Smooth muscle cell (in vitro differentiated cells): ENCODE results near the gene KIF3B. TPM values are rescaled to one million over a fixed set of nuclear protein-coding genes. Genes with fewer than 3 reads are reported as not detected.

ENCODE experiments used
- DNase-seq: peaks from one replicate; lab custom pipeline; 2025; ENCODE audit not compliant: unreplicated experiment; lab: John Stamatoyannopoulos, UW
- H2AFZ ChIP-seq: fragments of 200-600 bp; sonication (generic); 2 replicates; pipeline ENCODE4 v1.6.0; 2016; ENCODE audit warnings: antibody characterized with exemption, low read depth, mild to moderate bottlenecking
- H3F3A ChIP-seq: fragments of 200-600 bp; sonication (generic); 2 replicates; pipeline ENCODE4 v1.6.0; 2017; ENCODE audit warnings: antibody characterized with exemption, low read depth
- H3K27ac ChIP-seq: fragments of 200-600 bp; sonication (generic); 2 replicates; pipeline ENCODE4 v1.5.1; 2016; ENCODE audit warnings: low read depth, mild to moderate bottlenecking
- H3K27me3 ChIP-seq: fragments of 200-600 bp; sonication (generic); 2 replicates; pipeline ENCODE4 v1.6.1; 2016; ENCODE audit warnings: low read depth, mild to moderate bottlenecking
- H3K36me3 ChIP-seq: fragments of 200-600 bp; sonication (generic); 2 replicates; pipeline ENCODE4 v1.5.1; 2016; ENCODE audit warnings: low read depth
- H3K4me1 ChIP-seq: fragments of 200-600 bp; sonication (generic); 2 replicates; pipeline ENCODE4 v1.5.1; 2016; ENCODE audit warnings: low read depth
- H3K4me2 ChIP-seq: fragments of 200-600 bp; sonication (generic); 2 replicates; pipeline ENCODE4 v1.6.0; 2016; ENCODE audit warnings: mild to moderate bottlenecking
- H3K4me3 ChIP-seq: fragments of 200-600 bp; sonication (generic); 2 replicates; pipeline ENCODE4 v1.5.1; 2016; ENCODE audit warnings: mild to moderate bottlenecking
- H3K79me2 ChIP-seq: fragments of 200-600 bp; sonication (generic); 2 replicates; pipeline ENCODE4 v1.6.0; 2016; ENCODE audit warnings: low read depth, mild to moderate bottlenecking
- H3K9ac ChIP-seq: fragments of 200-600 bp; sonication (generic); 2 replicates; pipeline ENCODE4 v1.6.0; 2016; ENCODE audit warnings: low read depth
- H3K9me3 ChIP-seq: fragments of 200-600 bp; sonication (generic); replicated peaks from 2 replicates; pipeline ENCODE4 v1.5.1; 2016; ENCODE audit warnings: low read depth
- H4K20me1 ChIP-seq: fragments of 200-600 bp; sonication (generic); 2 replicates; pipeline ENCODE4 v1.6.0; 2016; ENCODE audit warnings: low read depth
- CTCF ChIP-seq: fragments of 200-600 bp; sonication (generic); IDR thresholded peaks from 2 replicates; pipeline ENCODE4 v1.5.1; 2017; ENCODE audit warnings: borderline replicate concordance, mild to moderate bottlenecking, antibody characterized with exemption; ENCODE audit not compliant: insufficient read depth, poor library complexity, severe bottlenecking
- WGBS: methylation state at CpG from one replicate; pipeline ENCODE4 v1.1.7; 2016; ENCODE audit warnings: low lambda C conversion rate; 5-methylcytosine and 5-hydroxymethylcytosine counted together
- polyA plus RNA-seq: library from polyadenylated mRNA; unstranded; fragments of >200 nt; fragmentation: Nextera tagmentation; extraction: Ambion mirVana; gene quantifications from 2 replicates; pipeline ENCODE4 v1.2.1, GENCODE V29; 2016
- total RNA-seq: library from RNA; depleted of rRNA; stranded (reverse); fragments of >200 nt; gene quantifications from 2 replicates; pipeline ENCODE4 v1.2.3, GENCODE V29; 2014

The KIF3B gene
- total and polyA plus RNA-seq, 2 experiments from 2014 or later, result 8.2 to 20.0 TPM

- Histone ChIP-seq H3K9me3 (no peaks in the 10 kb centered on the region), H3K36me3 (peaks cover 5% of the 10 kb centered on the region), H3K27me3 (no peaks in the 10 kb centered on the region), H3K4me3 (no peak overlapping the region), H3K9ac (no peak overlapping the region), H3K79me2 (no peaks in the 10 kb centered on the region), H2AFZ (no peak overlapping the region), H3K4me1 (no peaks in the 10 kb centered on the region), H3K4me2 (no peak overlapping the region), H4K20me1 (no peaks in the 10 kb centered on the region), H3F3A (no peaks in the 10 kb centered on the region), H3K27ac (peak overlapping the region; percentile 63)
- WGBS, result 96% methylated on average over 13 of the region's 13 CpGs
- DNase-seq, result no peak
- TF ChIP-seq CTCF, result no peak
Measured at GRCh38 chr20:32230707-32231106, 46.7 kb upstream of the KIF3B start.

GRCh38 chr20:32231245-32231644 is 46.2 kb upstream of the KIF3B start:
- no peaks in the 10 kb centered on the region for H3F3A ChIP-seq
- no peak for DNase-seq
- peaks cover 5% of the 10 kb centered on the region for H3K36me3 ChIP-seq
- H3K9ac ChIP-seq, result no peak overlapping the region
- H3K4me2 ChIP-seq, result no peak overlapping the region
- no peaks in the 10 kb centered on the region for H4K20me1 ChIP-seq
- no peak for TF ChIP-seq CTCF
- H3K4me3 ChIP-seq, result no peak overlapping the region
- no peaks in the 10 kb centered on the region for H3K9me3 ChIP-seq
- WGBS, result 87% methylated on average over 4 of the region's 4 CpGs
- no peaks in the 10 kb centered on the region for H3K4me1 ChIP-seq
- no peak overlapping the region for H2AFZ ChIP-seq
- H3K27me3 ChIP-seq, result no peaks in the 10 kb centered on the region
- peak overlapping the region; percentile 63 for H3K27ac ChIP-seq
- no peaks in the 10 kb centered on the region for H3K79me2 ChIP-seq

- DNase-seq, result no peak
Measured at GRCh38 chr20:32231847-32232246, 45.6 kb upstream of the KIF3B start.

More at GRCh38 chr20:32231847-32232246, 45.6 kb upstream of the KIF3B start:
- Histone ChIP-seq H4K20me1 (no peaks in the 10 kb centered on the region), H3K27ac (peak overlapping the region; percentile 63), H3K27me3 (no peaks in the 10 kb centered on the region), H3K79me2 (no peaks in the 10 kb centered on the region), H3K4me3 (no peak overlapping the region), H3K36me3 (peaks cover 5% of the 10 kb centered on the region), H3F3A (no peaks in the 10 kb centered on the region), H2AFZ (no peak overlapping the region), H3K9me3 (no peaks in the 10 kb centered on the region), H3K4me1 (no peaks in the 10 kb centered on the region), H3K4me2 (no peak overlapping the region), H3K9ac (no peak overlapping the region)
- no peak for TF ChIP-seq CTCF
- 50% methylated on average over 4 of the region's 4 CpGs for WGBS
